Suprapubic skin (tissue), 4 donors: ENCODE data around the gene SLC1A6.

ENCODE experiments used
- POLR2A ChIP-seq, 2 donors: fragments of 450-650 bp; IDR thresholded peaks; one replicate each; pipeline ENCODE4 v1.6.1; 2017; ENCODE audit warnings: antibody characterized with exemption in 2 of 2, mild to moderate bottlenecking in 2 of 2, moderate library complexity in 2 of 2
- POLR2AphosphoS5 ChIP-seq, 3 donors: sonication (generic); formaldehyde crosslinking; IDR thresholded peaks; one replicate each; pipeline ENCODE4 v1.6.1; 2017; ENCODE audit warnings: antibody characterized with exemption in 3 of 3
- TF ChIP-seq, protein P1 (sequence below), 2 donors: fragments of 200-600 bp in 1 of 2; fragments of 450-650 bp in 1 of 2; sonication (generic) in 1 of 2; IDR thresholded peaks; one replicate each; pipeline ENCODE4 v1.5.1; 2016 to 2019; ENCODE audit warnings: antibody characterized with exemption in 2 of 2, mild to moderate bottlenecking in 1 of 2, moderate library complexity in 1 of 2

DNA sequence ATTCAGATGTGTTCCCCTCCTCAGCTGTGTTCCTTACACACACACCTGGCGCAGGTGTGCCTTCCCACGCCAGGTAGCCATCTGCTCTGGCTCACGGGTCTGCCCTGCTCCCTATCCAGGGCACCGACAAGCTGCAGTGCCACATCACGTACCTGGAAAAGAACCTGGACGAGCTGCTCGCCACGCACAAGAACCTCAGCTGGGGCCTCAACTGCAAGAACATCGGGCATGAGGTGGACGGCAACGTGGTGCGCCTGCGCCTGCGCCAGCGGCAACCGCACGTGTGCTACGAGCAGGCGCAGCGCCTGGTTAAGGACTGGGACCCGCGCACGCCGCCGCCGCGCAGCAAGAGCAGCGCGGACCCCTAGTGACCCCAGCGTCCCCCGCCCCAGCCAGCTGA lies 43.1 kb upstream of the SLC1A6 start:
- TF ChIP-seq, protein P1, sequence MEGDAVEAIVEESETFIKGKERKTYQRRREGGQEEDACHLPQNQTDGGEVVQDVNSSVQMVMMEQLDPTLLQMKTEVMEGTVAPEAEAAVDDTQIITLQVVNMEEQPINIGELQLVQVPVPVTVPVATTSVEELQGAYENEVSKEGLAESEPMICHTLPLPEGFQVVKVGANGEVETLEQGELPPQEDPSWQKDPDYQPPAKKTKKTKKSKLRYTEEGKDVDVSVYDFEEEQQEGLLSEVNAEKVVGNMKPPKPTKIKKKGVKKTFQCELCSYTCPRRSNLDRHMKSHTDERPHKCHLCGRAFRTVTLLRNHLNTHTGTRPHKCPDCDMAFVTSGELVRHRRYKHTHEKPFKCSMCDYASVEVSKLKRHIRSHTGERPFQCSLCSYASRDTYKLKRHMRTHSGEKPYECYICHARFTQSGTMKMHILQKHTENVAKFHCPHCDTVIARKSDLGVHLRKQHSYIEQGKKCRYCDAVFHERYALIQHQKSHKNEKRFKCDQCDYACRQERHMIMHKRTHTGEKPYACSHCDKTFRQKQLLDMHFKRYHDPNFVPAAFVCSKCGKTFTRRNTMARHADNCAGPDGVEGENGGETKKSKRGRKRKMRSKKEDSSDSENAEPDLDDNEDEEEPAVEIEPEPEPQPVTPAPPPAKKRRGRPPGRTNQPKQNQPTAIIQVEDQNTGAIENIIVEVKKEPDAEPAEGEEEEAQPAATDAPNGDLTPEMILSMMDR (IDR thresholded peaks at IDR 0.05), result no peak
- no peak for TF ChIP-seq POLR2AphosphoS5 (IDR thresholded peaks at IDR 0.05)
- no peak for TF ChIP-seq POLR2A (IDR thresholded peaks at IDR 0.05)
